AG04449 (cell line): ENCODE results near the gene CCDC107.
A peak's percentile ranks its signal among the peaks of the same experiment; 100 is the strongest.
"Not testable (repeated sequence)": the region's sequence is repeated elsewhere in the genome, so short reads cannot be mapped to it uniquely, and the experiment has no call there.

Source experiments
- CTCF ChIA-PET: fragments of 350-600 bp; formaldehyde crosslinking; extraction: SDS; loops from one replicate; lab custom pipeline; 2021; ENCODE audit warnings: antibody characterized with exemption; lab: Yijun Ruan, JAX
- POLR2A ChIA-PET: fragments of 400-600, 350-600 bp; formaldehyde crosslinking; extraction: SDS; loops from one replicate; lab custom pipeline; 2020; ENCODE audit warnings: antibody characterized with exemption, inconsistent platforms; lab: Yijun Ruan, JAX
- DNase-seq: peaks from one replicate; pipeline ENCODE4 v3.0.0-alpha.2; 2010; ENCODE audit warnings: low read depth, low spot score
- H3K4me3 ChIP-seq: 2 replicates; pipeline ENCODE4 v1.5.1; 2011; ENCODE audit warnings: low read depth, mild to moderate bottlenecking, control low read depth, low read length
- CTCF ChIP-seq: IDR thresholded peaks from one replicate; pipeline ENCODE4 v1.5.1; 2011; ENCODE audit warnings: mild to moderate bottlenecking, moderate library complexity, low read length, control low read depth, inconsistent platforms; ENCODE audit not compliant: insufficient read depth; ENCODE audit errors: missing control alignments

The CCDC107 gene

GRCh38 chr9:35639225-35639624 lies 18.9 kb upstream of the CCDC107 start:
- H3K4me3 ChIP-seq, DNase-seq, POLR2A ChIA-PET: not testable (repeated sequence)
- CTCF ChIA-PET, result interaction anchor here (1.5 to 1.7 kb wide), 2 partner anchors 9 to 36 kb away, joined by 4 to 6 read pairs; no protein-coding TSS in a partner anchor

- no peak for TF ChIP-seq CTCF
- no peak for DNase-seq
- POLR2A ChIA-PET, result interaction anchor here (1.2 kb wide), 1 partner anchor 41 kb away, joined by 3 read pairs; no protein-coding TSS in a partner anchor
- CTCF ChIA-PET, result interaction anchor here (1.5 to 1.7 kb wide), 2 partner anchors 8 to 36 kb away, joined by 4 to 6 read pairs; no protein-coding TSS in a partner anchor
- H3K4me3 ChIP-seq, result no peak overlapping the region
These were observed 18.5 kb upstream of the CCDC107 start for GRCh38 chr9:35639631-35640030.

GRCh38 chr9:35640431-35640830 lies 17.7 kb upstream of the CCDC107 start:
- not testable (repeated sequence) for H3K4me3 ChIP-seq, DNase-seq
- CTCF ChIA-PET, result interaction anchor here (1.5 kb wide), 1 partner anchor 37 kb away, joined by 4 read pairs; no protein-coding TSS in a partner anchor
- POLR2A ChIA-PET, result interaction anchor here (1.2 kb wide), 1 partner anchor 40 kb away, joined by 3 read pairs; no protein-coding TSS in a partner anchor

GRCh38 chr9:35641478-35641877 lies 16.6 kb upstream of the CCDC107 start:
- H3K4me3 ChIP-seq, DNase-seq, POLR2A ChIA-PET, CTCF ChIA-PET: not testable (repeated sequence)

- H3K4me3 ChIP-seq, result no peak overlapping the region
- CTCF ChIA-PET, result interaction anchor here (0.9 to 8.3 kb wide), 2 partner anchors 17 to 39 kb away, joined by 4 to 148 read pairs; partner anchors contain the start of genes ARHGEF39, CCDC107 and RMRP
- no peak for TF ChIP-seq CTCF
- POLR2A ChIA-PET, result no interaction called here
- no peak for DNase-seq
These were observed 15.0 kb upstream of the CCDC107 start for GRCh38 chr9:35643046-35643445.

- H3K4me3 ChIP-seq, result peak overlapping the region; percentile 74
- not testable (repeated sequence) for DNase-seq
- POLR2A ChIA-PET, result interaction anchor here (1.3 to 1.6 kb wide), 2 partner anchors 12 to 82 kb away, joined by 6 to 7 read pairs; partner anchors contain the start of genes CCDC107 and RMRP
- CTCF ChIA-PET, result interaction anchor here (0.6 to 8.3 kb wide), 17 partner anchors 9 to 256 kb away, joined by 3 to 148 read pairs (median 6); partner anchors contain the start of genes ARHGEF39, CCDC107 and RMRP
These were observed 12.4 kb upstream of the CCDC107 start for GRCh38 chr9:35645736-35646135.

GRCh38 chr9:35646153-35646532 lies 11.9 kb upstream of the CCDC107 start:
- peak overlapping the region; percentile 74 for H3K4me3 ChIP-seq
- TF ChIP-seq CTCF, result peak; percentile 46
- CTCF ChIA-PET, result interaction anchor here (0.6 to 8.3 kb wide), 23 partner anchors 10 to 568 kb away, joined by 3 to 148 read pairs (median 5); partner anchors contain the start of genes ARHGEF39, CCDC107 and RMRP
- POLR2A ChIA-PET, result interaction anchor here (1.6 kb wide), 1 partner anchor 11 kb away, joined by 7 read pairs; the partner anchor contains the start of genes CCDC107 and RMRP
- no peak for DNase-seq

- TF ChIP-seq CTCF, result peak; percentile 99
- ChIA-PET POLR2A (interaction anchor here (0.9 to 1.6 kb wide), 2 partner anchors 11 to 41 kb away, joined by 4 to 7 read pairs; partner anchors contain the start of genes CCDC107 and RMRP), CTCF (interaction anchor here (0.6 to 8.3 kb wide), 44 partner anchors 8 to 569 kb away, joined by 3 to 148 read pairs (median 4); partner anchors contain the start of genes ARHGEF39, CCDC107, GBA2 and PIGO)
- peak overlapping the region; percentile 74 for H3K4me3 ChIP-seq
- no peak for DNase-seq
These were observed 11.4 kb upstream of the CCDC107 start for GRCh38 chr9:35646533-35647265.
